ENCODE results near the gene RIMS4.

RIMS4 gene

GRCh38 chr20:44715499-44716308, 94.6 kb downstream of the RIMS4 start:
- no peak for DNase-seq

- DNase-seq: no peak
Observed at GRCh38 chr20:44714701-44715498, 95.4 kb downstream of the RIMS4 start, which contains the start of gene CCN5. Gene CCN5 (plus strand): TSS chr20:44715369. CDS start chr20:44715391, 22 bp downstream.

DNA sequence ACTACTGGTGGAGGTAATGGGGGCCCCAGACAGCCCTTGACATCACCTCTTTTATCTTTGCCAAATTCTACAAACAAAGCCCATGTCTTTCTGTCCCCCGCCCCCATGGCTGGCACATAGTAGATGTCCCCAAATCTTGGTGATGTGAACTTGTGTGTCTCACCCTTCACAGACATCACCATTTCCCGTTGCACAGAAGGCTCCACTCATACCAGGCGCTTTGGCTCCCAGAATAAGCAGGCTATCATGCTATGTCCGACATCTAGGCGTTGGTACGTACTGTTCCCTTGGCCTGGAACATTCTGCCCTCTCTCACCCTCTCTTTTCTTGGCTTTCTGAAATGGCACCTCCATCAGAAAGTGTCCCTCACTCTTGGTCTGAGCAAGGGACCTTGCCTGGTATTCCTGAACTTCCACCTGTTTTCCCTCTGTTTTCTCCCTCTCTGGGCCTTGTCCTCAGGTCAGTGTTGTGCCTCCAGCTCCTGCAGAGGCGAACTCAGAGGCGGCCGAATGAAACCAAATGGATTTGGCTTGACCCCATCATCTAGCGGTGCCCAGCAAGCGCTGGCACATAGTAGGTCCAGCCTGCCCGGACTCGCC, 96.1 kb downstream of the RIMS4 start:
- DNase-seq: no peak

DNA sequence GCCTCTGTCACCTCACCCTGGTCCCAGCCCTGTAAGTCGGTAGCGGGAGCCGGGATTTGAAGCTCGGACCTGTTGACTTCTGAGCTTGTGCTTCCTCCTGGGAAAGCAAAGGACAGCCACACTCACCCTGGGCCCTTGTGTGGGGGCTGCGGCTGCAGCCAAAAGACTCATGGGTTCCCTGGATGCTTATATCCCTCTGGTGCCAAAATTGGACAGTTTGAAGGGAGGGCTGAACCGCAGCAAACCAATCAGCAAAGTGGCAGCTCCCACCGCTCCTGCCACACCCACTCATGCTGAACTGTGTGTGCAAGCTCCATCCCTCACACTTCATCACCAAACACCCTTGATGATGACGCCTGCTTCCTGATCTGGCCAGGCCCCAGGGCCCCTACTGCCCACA, 99.1 kb downstream of the RIMS4 start:
- no peak for DNase-seq

DNA sequence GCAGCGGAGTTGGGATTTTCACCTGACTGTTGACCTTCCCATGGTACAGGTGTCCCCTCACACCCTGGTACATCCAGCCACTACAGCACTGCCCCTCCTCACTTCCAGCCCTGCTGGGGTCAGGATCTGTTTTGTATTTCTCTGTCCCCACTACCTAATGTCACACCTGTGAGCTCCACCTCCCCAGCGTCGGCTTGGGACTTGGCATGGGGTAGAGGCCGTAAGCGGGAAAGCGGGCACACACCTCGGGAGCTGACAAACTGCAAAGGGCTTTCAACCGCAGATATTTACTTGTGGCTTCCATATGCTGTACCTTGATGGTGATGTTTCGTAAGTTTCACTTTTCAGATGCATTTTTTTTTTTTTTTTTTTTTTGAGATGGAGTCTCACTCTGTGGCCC, 100.5 kb downstream of the RIMS4 start:
- no peak for DNase-seq

GRCh38 chr20:44709380-44709779, 101.0 kb downstream of the RIMS4 start:
- no peak for DNase-seq

DNA sequence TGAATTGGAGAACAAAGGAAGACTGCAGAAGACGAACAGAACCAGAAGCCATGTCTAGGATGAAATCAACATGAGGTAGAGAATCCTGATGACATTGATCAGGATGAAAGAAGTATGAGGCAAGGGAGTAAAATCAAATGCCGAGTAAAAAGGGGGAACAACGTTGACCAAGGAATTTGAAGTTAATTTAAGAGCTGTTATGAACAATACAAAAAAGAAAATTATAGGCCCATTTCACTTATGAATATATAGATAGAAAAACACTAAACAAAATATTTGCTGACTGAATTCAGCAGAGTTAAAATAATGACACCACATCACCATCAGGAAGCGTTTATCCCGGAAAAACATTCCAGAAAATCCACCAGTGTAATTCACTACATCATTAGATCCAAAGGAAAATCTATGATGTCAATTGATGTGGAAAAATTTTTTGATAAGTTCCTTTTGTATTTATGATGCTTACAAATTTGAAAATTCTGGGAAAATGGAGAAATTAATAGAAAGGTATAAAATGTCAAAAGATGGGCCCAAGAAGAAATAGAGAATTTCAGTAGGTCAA, 103.2 kb downstream of the RIMS4 start:
- DNase-seq: no peak

GRCh38 chr20:44706301-44707017, 103.9 kb downstream of the RIMS4 start:
- DNase-seq: no peak

DNA sequence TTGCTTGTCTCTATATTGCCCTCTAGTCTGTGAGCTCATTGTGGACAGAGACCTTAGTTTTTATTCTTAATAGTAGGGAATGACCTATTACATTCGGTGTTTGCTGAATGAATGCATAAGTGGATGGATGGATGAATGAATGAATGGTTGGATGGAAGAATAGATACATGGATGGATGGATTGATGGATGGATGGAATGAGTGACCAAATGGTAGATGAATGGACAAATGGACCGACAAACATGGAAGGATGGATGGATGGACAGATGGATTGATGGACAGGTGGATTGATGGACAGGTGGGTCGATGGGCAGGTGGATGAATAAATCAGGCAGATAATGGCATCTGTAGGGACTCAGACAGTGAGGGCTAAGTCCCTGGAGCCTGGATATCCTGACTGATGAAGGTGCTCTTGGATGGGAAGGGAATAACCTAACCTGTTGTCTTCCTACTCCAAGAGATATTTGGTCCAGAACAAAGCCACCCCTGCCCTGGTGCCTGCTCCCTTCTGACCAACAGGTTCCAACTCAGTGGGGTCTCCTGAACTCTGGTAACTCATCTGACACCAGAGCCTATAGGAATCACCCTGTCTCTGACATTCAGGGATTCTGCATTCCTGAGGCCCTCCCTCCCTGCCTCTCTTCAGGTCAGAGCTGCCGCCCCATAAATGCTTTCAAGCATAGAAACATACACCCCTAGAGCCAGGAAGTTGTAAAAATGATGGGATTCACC, 104.8 kb downstream of the RIMS4 start:
- DNase-seq: no peak

GRCh38 chr20:44704551-44704971, 105.8 kb downstream of the RIMS4 start:
- DNase-seq: no peak

DNA sequence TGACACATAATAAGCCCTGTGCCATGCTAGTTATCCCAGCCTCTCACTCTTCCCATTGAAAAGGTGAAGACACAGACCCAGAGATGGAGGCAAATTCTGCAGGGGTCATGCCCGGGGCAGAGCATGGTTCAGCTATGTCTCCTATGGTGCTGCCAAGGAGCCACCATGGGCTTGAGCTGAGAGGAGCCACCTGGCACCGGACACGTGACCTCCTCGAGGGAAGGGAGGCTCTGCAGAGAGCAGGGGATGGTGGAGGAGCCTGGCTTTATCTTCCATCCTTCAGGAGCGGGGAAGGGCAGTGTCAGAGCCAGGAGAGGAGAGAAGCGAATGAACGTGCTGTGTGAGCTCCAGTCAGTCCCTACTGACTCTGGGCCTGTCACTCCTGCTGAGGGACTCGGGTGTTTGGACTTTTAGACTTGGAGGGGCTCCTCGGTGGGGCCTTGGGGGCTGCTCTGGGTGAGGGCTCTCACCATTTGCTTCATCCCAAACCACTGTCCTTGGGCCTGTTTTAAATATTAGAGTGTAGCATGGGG, 106.3 kb downstream of the RIMS4 start:
- no peak for DNase-seq

DNA sequence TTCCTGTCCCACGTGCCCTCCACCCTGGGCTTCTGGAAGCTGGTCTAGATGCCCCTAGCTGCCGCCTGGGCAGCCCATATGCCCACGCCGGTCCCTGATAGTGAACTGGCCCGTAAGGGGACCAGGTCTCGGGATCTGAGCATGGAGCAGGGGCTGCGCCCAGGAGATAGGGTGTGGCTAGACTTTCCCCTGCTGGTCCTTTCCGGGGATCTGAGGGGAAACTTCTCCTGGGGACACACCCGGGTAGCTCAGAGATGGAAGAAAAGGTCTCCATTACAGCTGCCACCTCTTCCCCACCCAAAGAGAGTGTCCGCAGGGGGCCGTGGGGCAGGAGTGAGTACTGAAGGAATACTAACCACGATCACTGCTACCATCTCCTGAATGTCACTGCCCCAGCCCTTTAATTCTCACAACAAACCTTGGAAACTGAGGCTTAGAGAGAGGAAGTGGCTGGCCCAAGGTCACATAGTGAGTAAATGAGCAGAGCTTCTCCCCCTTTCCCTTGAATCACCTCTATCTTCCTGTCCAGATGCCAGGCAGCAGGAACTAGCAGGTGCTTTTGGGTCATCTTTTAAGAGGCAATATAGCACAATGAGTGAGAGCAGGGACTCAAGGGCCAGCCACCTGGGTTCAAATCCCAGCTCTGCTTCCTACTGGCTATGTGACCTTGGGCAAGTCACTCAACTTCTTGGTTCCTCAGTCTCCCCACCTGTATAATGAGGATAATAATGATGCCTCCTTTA, 107.0 kb downstream of the RIMS4 start:
- DNase-seq: no peak

GRCh38 chr20:44702776-44703175, 107.6 kb downstream of the RIMS4 start:
- DNase-seq: no peak

DNA sequence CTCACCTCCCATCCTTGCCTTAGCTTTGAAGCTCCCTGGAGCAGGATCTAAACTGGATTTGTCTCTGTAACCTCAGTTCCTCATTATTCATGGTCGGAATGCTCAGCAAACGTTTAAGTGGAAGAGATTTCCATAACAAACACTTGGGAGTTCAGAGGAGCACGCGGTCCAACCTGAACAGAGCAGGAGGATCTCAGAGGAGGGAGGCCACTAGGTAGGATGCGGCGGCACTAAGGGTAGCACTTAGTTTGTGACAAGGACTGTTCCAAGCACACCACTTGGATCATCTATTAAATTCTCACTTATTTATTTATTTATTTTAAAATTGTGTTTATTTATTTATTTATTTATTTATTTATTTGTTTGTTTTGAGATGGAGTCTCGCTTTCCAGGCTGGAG, 108.5 kb downstream of the RIMS4 start:
- DNase-seq: no peak

Measured in NCI-H187 (cell line).